NCI-H1417 (cell line): ENCODE results near the gene SDHA.
"Not testable (repeated sequence)": the region's sequence is repeated elsewhere in the genome, so short reads cannot be mapped to it uniquely, and the experiment has no call there.

Source experiments
- DNase-seq, 3 experiments: peaks; one replicate each; lab custom pipeline; 2025; lab: John Stamatoyannopoulos, UW

SDHA gene

DNA sequence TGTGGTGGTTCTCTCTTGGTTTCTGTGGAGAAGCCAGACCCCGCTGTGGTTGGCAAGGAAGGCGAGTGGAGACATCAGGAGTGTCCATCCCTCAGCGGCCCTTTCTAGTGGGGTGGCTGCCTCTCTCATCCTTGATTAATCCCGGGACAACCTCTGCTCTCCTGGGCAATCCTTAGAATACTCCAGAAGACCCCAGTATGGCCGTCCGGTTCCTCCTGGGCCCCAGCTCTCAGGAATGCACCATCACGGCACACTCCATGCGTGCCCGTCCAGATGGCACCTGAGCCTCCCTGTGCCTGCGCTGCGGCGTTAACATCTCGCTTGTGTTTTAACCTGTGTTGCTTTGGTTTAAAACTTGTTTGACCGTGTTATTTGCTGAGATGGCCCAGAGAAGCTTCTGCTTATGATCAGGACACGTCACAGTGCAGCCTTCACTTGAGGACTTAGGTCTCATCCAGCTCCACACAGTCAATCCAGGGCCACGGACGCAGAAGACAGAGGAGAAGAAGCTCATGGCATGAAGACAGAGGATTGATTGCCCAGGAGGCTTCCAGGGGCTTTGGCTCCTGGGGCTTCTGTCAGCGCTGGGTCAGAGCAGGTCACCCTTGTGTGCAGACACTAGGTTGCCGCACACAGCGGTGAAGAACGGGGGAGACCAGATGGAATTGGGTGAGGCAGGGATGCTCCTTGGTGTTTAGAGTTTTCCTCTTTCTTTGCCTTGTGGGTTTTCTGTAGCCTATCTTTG, 82.7 kb downstream of the SDHA start:
- peak in 1 of 3 experiments; percentile 46 for DNase-seq

GRCh38 chr5:302416-302815, 84.3 kb downstream of the SDHA start:
- peak; percentile 90 to 96 (median 95) for DNase-seq

- no peak for DNase-seq
These were observed 84.8 kb downstream of the SDHA start for GRCh38 chr5:302966-303365.

- DNase-seq: not testable (repeated sequence)
These were observed 85.6 kb downstream of the SDHA start for GRCh38 chr5:303741-304140.

DNA sequence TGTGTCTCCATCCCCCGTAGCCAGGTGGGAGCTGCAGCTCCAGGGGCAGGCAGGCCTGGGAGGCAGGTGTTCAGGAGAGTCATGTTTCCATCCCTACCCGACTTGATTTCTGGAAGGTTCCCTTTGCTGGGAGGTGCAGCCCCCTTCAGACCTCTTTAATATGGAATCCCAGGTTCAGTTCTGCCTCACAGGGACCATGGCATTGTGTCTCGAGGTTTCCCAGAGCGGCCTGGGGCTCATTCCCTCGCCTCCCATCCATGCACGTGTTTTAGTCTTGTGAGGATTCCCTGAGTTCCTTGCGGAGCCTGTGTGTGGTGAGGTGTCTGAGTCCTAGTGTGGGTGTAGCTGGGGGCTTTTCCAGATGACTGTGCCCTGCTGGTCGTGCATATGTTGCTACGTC, 86.9 kb downstream of the SDHA start:
- peak in 1 of 3 experiments; percentile 9 for DNase-seq

- DNase-seq: no peak
These were observed 87.3 kb downstream of the SDHA start for GRCh38 chr5:305459-305858.

GRCh38 chr5:306011-306805, 88.1 kb downstream of the SDHA start:
- no peak for DNase-seq
